Mucosa of descending colon (tissue), 3 donors: Measurements from ENCODE around the gene ADAMTS17. TPM values are rescaled to one million over a fixed set of nuclear protein-coding genes. Genes with fewer than 3 reads are reported as not detected.

Experiments used
- ATAC-seq: fragments of 200-7000 bp; cut with Tn5 transposase; one replicate; pipeline ENCODE4 v1.9.1; 2020; ENCODE audit warnings: mild to moderate bottlenecking, moderate library complexity
- DNase-seq, 3 donors: peaks; one replicate each; pipeline ENCODE4 v3.0.0-alpha.2; 2020
- H3K36me3 ChIP-seq: fragments of 200-600 bp; one replicate; pipeline ENCODE4 v1.8.0; 2021; ENCODE audit warnings: low read depth, mild to moderate bottlenecking
- H3K4me1 ChIP-seq: fragments of 200-600 bp; one replicate; pipeline ENCODE4 v1.8.0; 2021; ENCODE audit warnings: low read depth, mild to moderate bottlenecking
- H3K4me3 ChIP-seq: fragments of 200-600 bp; one replicate; pipeline ENCODE4 v1.8.0; 2021; ENCODE audit warnings: mild to moderate bottlenecking
- H3K9me3 ChIP-seq: fragments of 200-600 bp; one replicate; pipeline ENCODE4 v1.8.0; 2021; ENCODE audit warnings: mild to moderate bottlenecking
- CTCF ChIP-seq: fragments of 200-600 bp; IDR thresholded peaks from one replicate; pipeline ENCODE4 v1.8.0; 2022; ENCODE audit warnings: antibody characterized with exemption, mild to moderate bottlenecking
- intact Hi-C, 2 donors: fragments of 100-400 bp; cut with DNase I in 1 of 2; cut with micrococcal nuclease in 1 of 2; formaldehyde crosslinking; loops; one replicate each; pipeline versions ENCODE4 v1.11.0 to v1.11.1; 2022; cut with DNase I, micrococcal nuclease
- total RNA-seq, 3 donors: library from RNA; stranded (reverse); fragmentation: NEBNext Ultra II Directional in 2 of 3; extraction: Animal tissue kit (Norgen Biotek cat#: 25700) in 2 of 3; gene quantifications; one replicate each; pipeline versions ENCODE4 v1.2.1 to v1.2.4, GENCODE V29; 2021 to 2023
- donor health status: DM: no; HTN: no; CAD: no; lungs with moderate emphysema.
- donor health status: DM: no; HTN: no; CAD: no.
- donor health status: DM: no; HTN: yes; CAD: no.

The ADAMTS17 gene
- total RNA-seq, 3 donors from 2014 or later: 5.2 to 13.8 (median 6.3) TPM

- H3K36me3 ChIP-seq: no peaks in the 10 kb centered on the region
- no peak for ATAC-seq
- intact Hi-C loops: no loop called here
- no peak overlapping the region for H3K4me3 ChIP-seq
- H3K4me1 ChIP-seq: no peaks in the 10 kb centered on the region
- DNase-seq: no peak
- no peaks in the 10 kb centered on the region for H3K9me3 ChIP-seq
- TF ChIP-seq CTCF: no peak
Measured at GRCh38 chr15:99976000-99976399, 365.8 kb downstream of the ADAMTS17 start.

GRCh38 chr15:99974246-99974645, 367.5 kb downstream of the ADAMTS17 start:
- intact Hi-C loops: no loop called here
- ATAC-seq: no peak
- no peaks in the 10 kb centered on the region for H3K9me3 ChIP-seq

GRCh38 chr15:99973351-99973750, 368.4 kb downstream of the ADAMTS17 start:
- TF ChIP-seq CTCF: no peak
- DNase-seq: no peak
- intact Hi-C loops: no loop called here
- Histone ChIP-seq H3K9me3 (no peaks in the 10 kb centered on the region), H3K36me3 (no peaks in the 10 kb centered on the region), H3K4me1 (no peaks in the 10 kb centered on the region), H3K4me3 (no peak overlapping the region)
- no peak for ATAC-seq

More at GRCh38 chr15:99974246-99974645, 367.5 kb downstream of the ADAMTS17 start:
- no peak overlapping the region for H3K4me3 ChIP-seq
- no peak for TF ChIP-seq CTCF
- H3K4me1 ChIP-seq: no peaks in the 10 kb centered on the region
- no peaks in the 10 kb centered on the region for H3K36me3 ChIP-seq
- no peak for DNase-seq

- intact Hi-C loops: no loop called here
- DNase-seq (no peak), ATAC-seq (no peak)
- TF ChIP-seq CTCF: no peak
- Histone ChIP-seq H3K9me3 (no peaks in the 10 kb centered on the region), H3K4me1 (no peaks in the 10 kb centered on the region), H3K4me3 (no peak overlapping the region), H3K36me3 (no peaks in the 10 kb centered on the region)
Measured at GRCh38 chr15:99970891-99971430, 370.8 kb downstream of the ADAMTS17 start.

- no peak for TF ChIP-seq CTCF
- intact Hi-C loops: no loop called here
- Histone ChIP-seq H3K36me3 (no peaks in the 10 kb centered on the region), H3K4me1 (no peaks in the 10 kb centered on the region), H3K9me3 (no peaks in the 10 kb centered on the region), H3K4me3 (no peak overlapping the region)
- DNase-seq: no peak
- no peak for ATAC-seq
Measured at GRCh38 chr15:99969261-99969920, 372.4 kb downstream of the ADAMTS17 start.
